Activated CD4-positive, CD25-positive, alpha-beta regulatory T cell treated with anti-CD3 and anti-CD28 coated beads, Interleukin-2, amount 50 U/mL, for 24 hours (primary cell): ENCODE results near the gene GAS2L3.
"Not testable (repeated sequence)": the region's sequence is repeated elsewhere in the genome, so short reads cannot be mapped to it uniquely, and the experiment has no call there.

Experiments used
- ATAC-seq, 2 donors: fragments of 150-1000 bp; cut with Tn5 transposase; one replicate each; pipeline ENCODE4 v1.10.0; 2021; ENCODE audit warnings: mild to moderate bottlenecking in 1 of 2, moderate library complexity in 1 of 2

Gene GAS2L3

GRCh38 chr12:100576331-100577036, 3.0 kb downstream of the GAS2L3 start:
- no peak for ATAC-seq

DNA sequence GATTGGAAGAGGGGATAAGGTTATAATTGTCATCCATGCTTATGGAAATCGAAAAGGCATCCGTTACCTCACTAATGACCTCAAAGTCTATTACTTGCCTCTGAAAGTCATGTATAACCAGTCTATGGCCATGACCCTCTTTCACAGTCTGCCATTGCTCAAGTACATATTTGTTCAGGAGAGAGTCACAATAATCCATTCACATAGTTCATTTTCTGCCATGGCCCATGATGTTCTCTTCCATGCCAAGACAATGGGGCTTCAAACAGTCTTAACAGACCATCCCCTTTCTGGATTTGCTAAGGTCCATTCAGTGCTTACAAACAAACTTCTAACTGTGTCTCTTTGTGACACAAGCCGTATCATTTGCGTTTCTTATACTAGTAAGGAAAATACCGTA, 5.4 kb downstream of the GAS2L3 start:
- ATAC-seq = no peak

DNA sequence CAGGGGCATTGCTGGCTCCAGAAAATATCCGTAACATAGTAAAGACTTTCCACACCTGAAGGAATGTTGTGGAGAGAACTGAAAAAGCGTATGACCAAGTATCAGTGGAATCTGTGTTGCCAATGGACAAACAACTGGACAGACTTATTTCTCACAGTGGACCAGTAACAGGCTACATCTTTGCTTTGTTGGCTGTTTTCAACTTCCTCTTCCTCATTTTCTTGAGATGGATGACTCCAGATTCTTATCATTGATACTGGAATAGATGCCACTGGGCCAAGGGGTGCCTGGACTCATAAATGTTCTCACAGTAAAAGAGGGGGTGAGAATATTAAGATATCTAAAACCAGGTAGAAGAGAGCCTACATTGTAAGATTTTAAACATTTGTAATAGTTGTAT, 6.4 kb downstream of the GAS2L3 start:
- ATAC-seq = no peak

- ATAC-seq = no peak
Measured at GRCh38 chr12:100584256-100584655, 10.8 kb downstream of the GAS2L3 start.

GRCh38 chr12:100591979-100592378, 18.5 kb downstream of the GAS2L3 start:
- ATAC-seq = no peak

DNA sequence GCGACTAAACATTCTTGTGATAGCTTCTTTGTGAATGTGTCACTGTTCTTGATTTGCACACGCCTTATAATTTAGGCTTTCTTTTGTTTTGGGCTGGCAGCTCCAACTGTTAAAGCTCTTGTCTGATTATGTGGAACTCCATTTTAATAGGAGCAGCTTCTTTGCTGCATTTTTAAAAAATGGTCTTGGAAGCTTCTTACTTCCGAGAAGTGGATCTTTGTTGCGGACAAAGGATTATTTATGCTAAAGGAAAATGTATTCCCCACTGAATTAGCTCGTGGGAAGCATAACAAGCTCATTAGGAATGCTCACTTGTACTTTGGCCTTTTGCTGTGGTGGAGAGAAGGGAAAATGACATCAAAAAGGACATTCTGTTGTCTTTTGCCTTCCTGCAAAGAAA, 20.0 kb downstream of the GAS2L3 start:
- no peak for ATAC-seq

- ATAC-seq = no peak
Measured at GRCh38 chr12:100601626-100602025, 28.1 kb downstream of the GAS2L3 start.

DNA sequence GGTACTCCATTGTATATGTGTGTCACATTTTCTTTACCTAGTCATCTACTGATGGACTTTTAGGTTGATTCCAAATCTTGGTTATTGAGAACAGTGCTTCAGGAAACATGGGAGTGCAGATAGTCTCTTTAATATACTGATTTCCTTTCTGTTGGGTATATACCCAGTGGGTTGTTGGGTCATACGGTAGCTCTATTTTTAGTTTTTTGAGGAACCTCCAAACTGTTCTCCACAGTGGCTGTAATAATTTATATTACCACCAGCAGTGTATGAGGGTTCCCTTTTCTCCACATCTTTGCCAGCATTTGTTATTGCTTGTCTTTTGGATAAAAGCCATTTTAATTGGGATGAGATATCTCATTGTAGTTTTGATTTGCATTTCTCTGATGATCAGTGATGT, 29.5 kb downstream of the GAS2L3 start:
- ATAC-seq = not testable (repeated sequence)

GRCh38 chr12:100608776-100609175, 35.3 kb downstream of the GAS2L3 start:
- ATAC-seq = no peak

DNA sequence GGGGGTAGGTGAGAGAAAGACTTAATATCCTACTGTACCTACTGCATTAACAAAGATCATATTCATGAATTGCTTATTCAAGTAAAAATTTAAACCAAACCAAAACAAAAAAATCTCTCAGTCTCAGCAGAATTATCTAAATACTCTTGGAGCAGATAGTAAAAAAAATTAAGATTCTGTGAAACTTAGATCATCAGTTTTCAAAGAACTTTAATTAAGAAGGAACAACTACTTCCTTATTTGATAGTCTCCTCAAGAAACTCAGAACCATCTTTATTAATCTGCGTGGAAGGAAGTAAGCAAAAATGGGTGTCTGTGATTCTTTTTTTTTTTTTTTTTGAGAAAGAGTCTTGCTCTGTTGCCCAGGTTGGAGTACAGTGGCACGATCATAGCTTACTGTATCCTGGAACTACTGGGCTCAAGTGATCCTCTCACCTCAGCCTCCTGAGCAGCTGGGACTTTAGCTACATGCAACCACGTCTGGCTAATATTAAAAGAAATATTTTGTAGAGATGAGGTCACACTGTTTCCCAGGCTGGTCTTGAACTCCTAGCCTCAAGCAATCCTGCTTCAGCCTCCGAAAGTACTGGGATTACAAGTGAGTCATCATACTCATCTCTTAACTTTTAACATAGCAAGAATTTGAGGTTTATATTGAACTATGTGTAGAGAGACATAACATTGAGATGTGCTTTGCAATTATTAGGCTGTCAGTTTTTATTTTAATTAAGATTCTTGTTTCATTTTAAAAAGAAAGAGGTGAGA, 37.4 kb downstream of the GAS2L3 start:
- no peak for ATAC-seq

- no peak for ATAC-seq
Measured at GRCh38 chr12:100612606-100613005, 39.1 kb downstream of the GAS2L3 start.

- ATAC-seq = no peak
Measured at GRCh38 chr12:100624571-100624970, 51.1 kb downstream of the GAS2L3 start.

GRCh38 chr12:100632445-100632892, 59.0 kb downstream of the GAS2L3 start:
- ATAC-seq = no peak

DNA sequence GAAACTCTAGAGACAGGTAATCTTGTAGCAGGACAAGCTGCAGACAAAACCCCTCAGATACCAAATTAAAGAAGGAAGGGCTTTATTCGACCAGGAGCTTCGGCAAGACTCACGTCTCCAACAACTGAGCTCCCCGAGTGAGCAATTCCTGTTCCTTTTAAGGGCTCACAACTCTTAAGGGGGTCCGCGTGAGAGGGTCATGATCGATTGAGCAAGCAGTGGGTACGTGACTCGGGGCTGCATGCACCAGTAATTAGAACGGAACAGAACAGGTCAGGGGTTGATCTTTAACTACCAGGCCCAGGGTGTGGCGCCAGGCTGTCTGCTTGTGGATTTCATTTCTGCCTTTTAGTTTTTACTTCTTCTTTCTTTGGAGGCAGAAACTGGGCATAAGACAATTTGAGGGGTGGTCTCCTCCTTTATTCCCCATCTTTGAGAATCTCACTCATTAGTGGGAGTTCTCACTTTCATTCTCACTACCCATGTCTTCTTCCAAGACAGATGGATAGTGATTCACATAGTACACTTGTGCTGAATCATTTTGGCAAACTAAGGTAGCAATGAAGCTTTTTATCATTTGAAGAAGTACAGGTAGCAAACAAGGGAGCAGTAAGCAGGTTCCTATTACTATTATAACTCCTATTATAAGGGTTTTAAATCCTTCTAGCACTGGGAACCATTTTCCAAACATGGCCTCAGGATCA, 59.8 kb downstream of the GAS2L3 start:
- ATAC-seq = not testable (repeated sequence)

GRCh38 chr12:100643246-100643645, 69.8 kb downstream of the GAS2L3 start:
- no peak for ATAC-seq

GRCh38 chr12:100646896-100647295, 73.4 kb downstream of the GAS2L3 start:
- no peak for ATAC-seq

GRCh38 chr12:100651108-100651507, 77.6 kb downstream of the GAS2L3 start:
- no peak for ATAC-seq

GRCh38 chr12:100651694-100652093, 78.2 kb downstream of the GAS2L3 start:
- no peak for ATAC-seq

DNA sequence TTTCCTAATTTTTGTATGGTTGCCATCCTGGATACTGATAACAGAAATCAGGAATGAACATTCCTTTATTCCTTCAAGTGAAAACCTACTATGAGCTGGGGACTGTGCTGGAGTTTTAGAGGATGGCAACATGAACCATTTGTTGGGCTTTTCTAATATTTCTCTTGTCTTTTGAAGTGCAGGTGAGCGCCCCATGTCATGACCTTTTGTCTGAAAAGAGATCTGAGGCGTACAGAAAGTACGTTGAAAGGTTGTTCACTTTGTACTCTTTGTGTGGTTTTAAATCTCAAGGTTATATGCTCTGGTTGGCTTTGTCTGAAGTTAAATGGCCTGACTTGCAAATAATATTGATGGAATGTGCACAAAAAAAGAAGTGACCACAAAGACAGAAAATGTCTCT, 79.0 kb downstream of the GAS2L3 start:
- no peak for ATAC-seq

GRCh38 chr12:100656141-100656540, 82.7 kb downstream of the GAS2L3 start:
- ATAC-seq = no peak

- ATAC-seq = no peak
Measured at GRCh38 chr12:100656856-100657255, 83.4 kb downstream of the GAS2L3 start.

DNA sequence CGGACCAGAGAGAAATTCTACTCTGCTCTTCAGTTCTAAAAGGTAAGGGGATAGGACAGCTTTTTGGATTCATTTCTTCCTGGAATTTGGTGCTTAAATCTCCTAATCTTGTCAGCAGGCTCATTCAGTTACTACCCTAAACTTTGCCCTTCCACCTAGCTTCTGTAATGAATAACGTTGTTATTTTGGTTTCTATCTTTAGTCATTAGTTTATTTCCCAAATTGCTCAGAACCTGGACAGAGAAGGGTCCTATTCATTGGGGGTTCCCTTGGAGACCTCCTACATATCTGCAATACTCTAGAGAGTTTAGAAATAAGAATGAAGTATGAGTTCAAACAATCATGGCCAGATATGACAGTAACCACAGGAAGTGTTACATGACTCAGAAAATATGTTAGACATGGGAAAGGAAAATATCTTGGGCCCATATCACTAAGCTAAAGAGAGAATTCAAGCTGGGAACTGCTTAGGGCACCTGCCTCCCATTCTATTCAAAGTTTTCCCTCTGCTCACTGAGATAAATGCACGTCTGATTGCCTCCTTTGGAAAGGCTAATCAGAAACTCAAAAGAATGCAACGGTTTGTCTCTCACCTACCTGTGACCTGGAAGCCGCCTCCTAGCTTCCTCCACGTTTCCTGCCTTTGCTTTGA, 87.9 kb downstream of the GAS2L3 start:
- no peak for ATAC-seq

DNA sequence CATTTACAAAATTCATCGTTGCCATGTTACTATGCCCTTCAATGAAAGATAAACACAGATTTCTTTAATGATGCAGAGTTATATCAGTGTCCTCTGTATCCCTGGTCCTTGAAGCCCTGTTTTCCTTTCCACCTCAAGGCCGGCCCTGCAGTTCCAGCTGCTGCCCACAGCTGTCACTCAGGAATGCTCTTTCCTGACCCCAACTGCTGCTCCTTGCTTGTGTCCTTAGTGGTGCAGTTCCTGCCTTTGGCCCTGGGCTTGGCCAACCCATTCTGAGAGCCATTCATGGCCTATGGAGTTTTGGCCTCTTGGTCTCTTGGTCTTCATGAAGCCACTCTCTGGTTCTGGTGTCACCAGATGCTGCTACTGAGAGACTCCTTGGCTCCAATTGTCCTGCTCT, 93.1 kb downstream of the GAS2L3 start:
- no peak for ATAC-seq
